ENCODE data around the gene AWAT2. TPM values are rescaled to one million over a fixed set of nuclear protein-coding genes. Genes with fewer than 3 reads are reported as not detected.

AWAT2 gene
- total and polyA plus RNA-seq, 2 experiments from 2014 or later = not detected

DNA sequence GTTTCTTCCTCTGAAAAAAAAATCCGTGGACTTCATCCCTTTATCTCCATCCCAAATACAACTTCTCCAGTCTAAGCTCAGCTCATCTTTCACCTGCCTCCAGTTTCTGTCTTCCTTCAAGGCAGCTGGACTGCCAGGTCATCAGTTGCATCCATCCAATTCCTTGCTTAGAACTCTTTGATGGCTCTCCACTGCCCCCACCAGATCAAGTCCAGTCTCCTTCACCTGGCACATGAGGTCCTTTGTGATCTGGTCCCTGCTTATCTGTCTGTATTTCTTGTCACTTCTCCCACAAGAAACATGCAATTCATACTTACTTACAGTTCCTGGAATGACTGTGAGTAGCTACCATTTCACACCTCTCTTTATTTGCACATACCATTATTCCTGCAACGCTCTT, 46.3 kb upstream of the AWAT2 start:
- Mint-ChIP-seq H3K27me3 (ENCODE audit: insufficient read depth, low read depth, poor library complexity) (no peaks in the 10 kb centered on the region), H3K4me3 (no peak overlapping the region), H3K27ac (no peak overlapping the region), H3K36me3 (ENCODE audit: low read depth) (no peaks in the 10 kb centered on the region; the same call in 2 of the 3 replicates), H3K4me1 (no peaks in the 10 kb centered on the region), H3K9me3 (no peaks in the 10 kb centered on the region)
- Histone ChIP-seq H3K27ac (ENCODE audit: low read depth) (no peak overlapping the region), H3K27me3 (ENCODE audit: insufficient read depth) (no peaks in the 10 kb centered on the region), H3F3A (replicated peaks; ENCODE audit: low read depth) (no peaks in the 10 kb centered on the region), H3K79me2 (replicated peaks; ENCODE audit: insufficient read depth) (no peaks in the 10 kb centered on the region), H3K9me2 (ENCODE audit: insufficient read depth) (no peaks in the 10 kb centered on the region), H3K4me1 (ENCODE audit: insufficient read depth) (no peaks in the 10 kb centered on the region), H3K4me3 (no peak overlapping the region), H3K4me2 (no peak overlapping the region), H2AFZ (no peak overlapping the region), H3K36me3 (ENCODE audit: insufficient read depth) (no peaks in the 10 kb centered on the region), H4K20me1 (replicated peaks; ENCODE audit: insufficient read depth) (no peaks in the 10 kb centered on the region)
- DNase-seq (ENCODE audit: low spot score) (peak; percentile 13), ATAC-seq (peak; percentile 51)
- TF ChIP-seq EZH2phosphoT487 (IDR thresholded peaks at IDR 0.05; ENCODE audit: unreplicated experiment) = no peak
- TF ChIP-seq, protein P1, sequence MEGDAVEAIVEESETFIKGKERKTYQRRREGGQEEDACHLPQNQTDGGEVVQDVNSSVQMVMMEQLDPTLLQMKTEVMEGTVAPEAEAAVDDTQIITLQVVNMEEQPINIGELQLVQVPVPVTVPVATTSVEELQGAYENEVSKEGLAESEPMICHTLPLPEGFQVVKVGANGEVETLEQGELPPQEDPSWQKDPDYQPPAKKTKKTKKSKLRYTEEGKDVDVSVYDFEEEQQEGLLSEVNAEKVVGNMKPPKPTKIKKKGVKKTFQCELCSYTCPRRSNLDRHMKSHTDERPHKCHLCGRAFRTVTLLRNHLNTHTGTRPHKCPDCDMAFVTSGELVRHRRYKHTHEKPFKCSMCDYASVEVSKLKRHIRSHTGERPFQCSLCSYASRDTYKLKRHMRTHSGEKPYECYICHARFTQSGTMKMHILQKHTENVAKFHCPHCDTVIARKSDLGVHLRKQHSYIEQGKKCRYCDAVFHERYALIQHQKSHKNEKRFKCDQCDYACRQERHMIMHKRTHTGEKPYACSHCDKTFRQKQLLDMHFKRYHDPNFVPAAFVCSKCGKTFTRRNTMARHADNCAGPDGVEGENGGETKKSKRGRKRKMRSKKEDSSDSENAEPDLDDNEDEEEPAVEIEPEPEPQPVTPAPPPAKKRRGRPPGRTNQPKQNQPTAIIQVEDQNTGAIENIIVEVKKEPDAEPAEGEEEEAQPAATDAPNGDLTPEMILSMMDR (conservative IDR thresholded peaks at IDR 0.05; ENCODE audit: low read depth in 2 of 2) = peak; percentile 35 to 66; a peak in 3 of 4 replicates

DNA sequence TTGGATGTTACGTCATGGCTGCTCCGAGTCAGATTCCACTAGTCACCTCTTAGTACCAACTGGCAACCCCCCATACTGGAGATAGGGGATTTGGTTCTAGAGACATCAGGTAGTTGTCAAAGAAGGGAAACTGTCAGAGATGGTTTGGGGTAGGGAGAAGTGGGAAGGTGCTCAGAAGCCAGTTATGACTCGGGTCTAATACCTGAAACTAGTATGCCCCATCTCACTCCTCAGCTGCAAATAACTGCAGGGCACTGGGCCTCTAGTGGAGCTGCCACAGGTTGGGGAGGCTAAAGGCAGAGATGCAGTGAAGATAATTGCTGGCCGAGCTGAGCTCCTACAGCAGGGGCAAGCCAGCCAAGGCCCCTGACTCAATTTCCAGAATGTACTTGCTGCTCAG, 42.5 kb upstream of the AWAT2 start:
- Mint-ChIP-seq H3K36me3 (ENCODE audit: low read depth) (no peaks in the 10 kb centered on the region; the same call in 2 of the 3 replicates), H3K9me3 (no peaks in the 10 kb centered on the region), H3K4me1 (no peaks in the 10 kb centered on the region), H3K4me3 (no peak overlapping the region), H3K27me3 (ENCODE audit: insufficient read depth, low read depth, poor library complexity) (peaks cover 3% of the 10 kb centered on the region), H3K27ac (no peak overlapping the region)
- Histone ChIP-seq H3K27ac (ENCODE audit: low read depth) (no peak overlapping the region), H3K4me1 (ENCODE audit: insufficient read depth) (no peaks in the 10 kb centered on the region), H4K20me1 (replicated peaks; ENCODE audit: insufficient read depth) (no peaks in the 10 kb centered on the region), H3K36me3 (ENCODE audit: insufficient read depth) (no peaks in the 10 kb centered on the region), H3F3A (replicated peaks; ENCODE audit: low read depth) (no peaks in the 10 kb centered on the region), H3K27me3 (ENCODE audit: insufficient read depth) (no peaks in the 10 kb centered on the region), H3K4me2 (no peak overlapping the region), H3K79me2 (replicated peaks; ENCODE audit: insufficient read depth) (no peaks in the 10 kb centered on the region), H2AFZ (no peak overlapping the region), H3K9me2 (ENCODE audit: insufficient read depth) (no peaks in the 10 kb centered on the region), H3K4me3 (no peak overlapping the region)
- ATAC-seq = no peak
- DNase-seq (ENCODE audit: low spot score) = no peak
- TF ChIP-seq, protein P2, sequence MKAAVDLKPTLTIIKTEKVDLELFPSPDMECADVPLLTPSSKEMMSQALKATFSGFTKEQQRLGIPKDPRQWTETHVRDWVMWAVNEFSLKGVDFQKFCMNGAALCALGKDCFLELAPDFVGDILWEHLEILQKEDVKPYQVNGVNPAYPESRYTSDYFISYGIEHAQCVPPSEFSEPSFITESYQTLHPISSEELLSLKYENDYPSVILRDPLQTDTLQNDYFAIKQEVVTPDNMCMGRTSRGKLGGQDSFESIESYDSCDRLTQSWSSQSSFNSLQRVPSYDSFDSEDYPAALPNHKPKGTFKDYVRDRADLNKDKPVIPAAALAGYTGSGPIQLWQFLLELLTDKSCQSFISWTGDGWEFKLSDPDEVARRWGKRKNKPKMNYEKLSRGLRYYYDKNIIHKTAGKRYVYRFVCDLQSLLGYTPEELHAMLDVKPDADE (IDR thresholded peaks at IDR 0.05) = no peak
- TF ChIP-seq, protein P1 (conservative IDR thresholded peaks at IDR 0.05; ENCODE audit: low read depth in 2 of 2) = no peak
- no peak for TF ChIP-seq STAT1 (IDR thresholded peaks at IDR 0.05; ENCODE audit: unreplicated experiment)
- no peak for TF ChIP-seq EZH2 (IDR thresholded peaks at IDR 0.05; ENCODE audit: low read depth, unreplicated experiment)
- no peak for TF ChIP-seq ZNF331 (CRISPR knock-in tag; IDR thresholded peaks at IDR 0.05; ENCODE audit: low read depth)
- no peak for TF ChIP-seq EZH2phosphoT487 (IDR thresholded peaks at IDR 0.05; ENCODE audit: unreplicated experiment)
- no peak for TF ChIP-seq NANOG (IDR thresholded peaks at IDR 0.05; ENCODE audit: borderline replicate concordance)
- no peak for TF ChIP-seq CREB1 (CRISPR knock-in tag; IDR thresholded peaks at IDR 0.05; ENCODE audit: low read depth)

Data from GM23338 (cell line).